Uterus (tissue), 4 donors: ENCODE results near the gene PNKD. TPM values are rescaled to one million over a fixed set of nuclear protein-coding genes. Genes with fewer than 3 reads are reported as not detected.
A peak's percentile ranks its signal among the peaks of the same experiment; 100 is the strongest.

Experiments used
- DNase-seq, 2 donors: peaks; one replicate each; pipeline ENCODE4 v3.0.0-alpha.2; 2019 to 2020
- H3K27ac ChIP-seq, 2 donors: fragments of 200-600 bp; sonication (generic); 1 replicate in 1 of 2; 2 replicates in 1 of 2; pipeline ENCODE4 v1.5.1; 2016 to 2018
- H3K27me3 ChIP-seq, 2 donors: fragments of 200-600 bp; sonication (generic); one replicate each; pipeline ENCODE4 v1.5.1; 2018 to 2019; ENCODE audit warnings: control low read depth in 1 of 2
- H3K36me3 ChIP-seq, 2 donors: fragments of 200-600 bp; sonication (generic); one replicate each; pipeline ENCODE4 v1.5.1; 2019; ENCODE audit warnings: control low read depth in 1 of 2
- H3K4me1 ChIP-seq, 2 donors: fragments of 200-600 bp; sonication (generic); one replicate each; pipeline ENCODE4 v1.5.1; 2018 to 2019; ENCODE audit warnings: control low read depth in 1 of 2
- H3K4me3 ChIP-seq, 2 donors: fragments of 200-600 bp; sonication (generic); 1 replicate in 1 of 2; 2 replicates in 1 of 2; pipeline ENCODE4 v1.5.1; 2018 to 2019; ENCODE audit warnings: mild to moderate bottlenecking in 1 of 2
- H3K9me3 ChIP-seq, 2 donors: fragments of 200-600 bp; sonication (generic); one replicate each; pipeline ENCODE4 v1.5.1; 2019; ENCODE audit warnings: control low read depth in 1 of 2
- CTCF ChIP-seq, 4 experiments: fragments of 200-600 bp in 2 of 4; fragments of 450-650 bp in 2 of 4; sonication (generic) in 2 of 4; IDR thresholded peaks; one replicate each; pipeline ENCODE4 v1.5.1; 2016 to 2019; ENCODE audit warnings: antibody characterized with exemption in 4 of 4, mild to moderate bottlenecking in 2 of 4, moderate library complexity in 1 of 4
- POLR2A ChIP-seq, 2 donors: fragments of 450-650 bp; IDR thresholded peaks; one replicate each; pipeline ENCODE4 v1.6.1; 2016; ENCODE audit warnings: antibody characterized with exemption in 2 of 2, mild to moderate bottlenecking in 1 of 2, moderate library complexity in 1 of 2
- intact Hi-C: fragments of 100-400 bp; cut with DNase I; formaldehyde crosslinking; loops from one replicate; pipeline ENCODE4 v1.15.1; 2023; ENCODE audit warnings: low total_unique reads
- microRNA-seq: library from miRNA; unstranded; fragments of <30 nt; microRNA quantifications from one replicate; pipeline ENCODE4, GENCODE V29; 2016; ENCODE audit warnings: borderline microRNAs expressed, borderline replicate concordance
- small RNA-seq: library from RNA; depleted of rRNA; stranded (forward); fragments of <200 nt; gene quantifications from one replicate; pipeline ENCODE3, GENCODE V24; 2016
- total RNA-seq, 4 donors: library from RNA; depleted of rRNA in 3 of 4; stranded (reverse); fragments of >200 nt in 3 of 4; gene quantifications; one replicate each; pipeline versions ENCODE4 v1.1.0 to v1.2.4, GENCODE V29; 2014 to 2023
- donor health status: DM: yes; HTN: yes; CAD: no.

Gene PNKD
- total RNA-seq, 4 donors from 2014 or later: 11.8 to 47.8 (median 31.7) TPM

DNA sequence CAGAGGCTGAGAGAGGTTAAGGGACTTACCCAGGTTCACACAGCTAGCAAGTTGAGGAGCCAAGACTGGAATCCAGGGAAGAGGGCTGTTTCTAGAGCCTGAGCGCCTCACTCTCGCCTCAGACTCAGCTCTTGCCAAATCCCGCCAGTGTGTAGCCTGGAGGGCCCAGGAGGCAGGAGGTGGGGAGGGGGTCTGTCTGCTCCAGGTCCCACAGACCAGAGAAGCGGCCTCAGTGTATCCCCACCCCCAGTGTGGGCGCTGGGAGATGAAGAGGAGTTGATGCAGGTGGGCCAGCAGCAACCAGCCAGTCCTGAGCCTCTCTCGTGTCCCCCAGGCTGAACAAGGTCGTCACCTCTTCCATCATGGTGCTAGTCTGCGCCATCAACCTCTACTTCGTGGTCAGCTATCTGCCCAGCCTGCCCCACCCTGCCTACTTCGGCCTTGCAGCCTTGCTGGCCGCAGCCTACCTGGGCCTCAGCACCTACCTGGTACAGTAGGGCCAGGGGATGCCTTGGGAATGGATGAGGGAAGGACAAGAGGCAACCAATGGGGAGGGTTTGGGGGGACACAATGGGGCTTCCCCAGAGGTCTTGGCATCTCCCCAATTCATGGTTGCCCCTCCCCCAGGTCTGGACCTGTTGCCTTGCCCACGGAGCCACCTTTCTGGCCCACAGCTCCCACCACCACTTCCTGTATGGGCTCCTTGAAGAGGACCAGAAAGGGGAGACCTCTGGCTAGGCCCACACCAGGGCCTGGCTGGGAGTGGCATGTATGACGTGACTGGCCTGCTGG is 124.2 kb downstream of the PNKD start:
- TF ChIP-seq CTCF (IDR thresholded peaks at IDR 0.05): no peak
- TF ChIP-seq POLR2A (IDR thresholded peaks at IDR 0.05): no peak
- no peak overlapping the region for H3K4me3 ChIP-seq
- no peaks in the 10 kb centered on the region for H3K36me3 ChIP-seq
- peak; percentile 29 to 55 for DNase-seq
- no peak overlapping the region for H3K27ac ChIP-seq
- H3K9me3 ChIP-seq: no peaks in the 10 kb centered on the region
- no peaks in the 10 kb centered on the region for H3K27me3 ChIP-seq
- intact Hi-C loops: loop anchor here (10.0 kb wide), 1 partner anchor 100 kb away; the partner anchor contains the start of gene TMBIM1
- H3K4me1 ChIP-seq: peaks cover 0 to 3% of the 10 kb centered on the region in 2 donors

DNA sequence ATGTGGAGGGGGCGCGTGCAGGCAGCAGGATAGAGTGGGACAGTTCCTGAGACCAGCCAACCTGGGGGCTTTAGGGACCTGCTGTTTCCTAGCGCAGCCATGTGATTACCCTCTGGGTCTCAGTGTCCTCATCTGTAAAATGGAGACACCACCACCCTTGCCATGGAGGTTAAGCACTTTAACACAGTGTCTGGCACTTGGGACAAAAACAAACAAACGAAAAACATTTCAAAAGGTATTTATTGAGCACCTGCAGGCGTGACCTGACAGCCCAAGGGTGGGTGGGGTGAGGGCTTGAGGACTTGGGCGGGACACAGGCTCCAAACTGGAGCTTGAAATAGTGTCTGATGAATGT is 124.7 kb downstream of the PNKD start:
- intact Hi-C loops: loop anchor here (10.0 kb wide), 1 partner anchor 100 kb away; the partner anchor contains the start of gene TMBIM1
- Histone ChIP-seq H3K27ac (no peak overlapping the region), H3K9me3 (no peaks in the 10 kb centered on the region), H3K4me3 (no peak overlapping the region), H3K27me3 (no peaks in the 10 kb centered on the region), H3K4me1 (peaks cover 0 to 3% of the 10 kb centered on the region in 2 donors), H3K36me3 (no peaks in the 10 kb centered on the region)
- TF ChIP-seq POLR2A (IDR thresholded peaks at IDR 0.05) (no peak), CTCF (IDR thresholded peaks at IDR 0.05) (no peak)
- DNase-seq: no peak

GRCh38 chr2:218395456-218395825 is 125.1 kb downstream of the PNKD start:
- peak overlapping the region; percentile 99 for H3K27ac ChIP-seq
- intact Hi-C loops: loop anchor here (10.0 kb wide), 1 partner anchor 101 kb away; the partner anchor contains the start of gene TMBIM1
- no peaks in the 10 kb centered on the region for H3K36me3 ChIP-seq
- H3K27me3 ChIP-seq: no peaks in the 10 kb centered on the region
- H3K4me1 ChIP-seq: peaks cover 0 to 3% of the 10 kb centered on the region in 2 donors
- peak in 1 of 2 donors; percentile 54 for DNase-seq
- H3K9me3 ChIP-seq: no peaks in the 10 kb centered on the region
- H3K4me3 ChIP-seq: peak overlapping the region; percentile 95
- no peak for TF ChIP-seq CTCF (IDR thresholded peaks at IDR 0.05)
- no peak for TF ChIP-seq POLR2A (IDR thresholded peaks at IDR 0.05)

GRCh38 chr2:218395826-218396687 is 125.7 kb downstream of the PNKD start:
- H3K4me1 ChIP-seq: peaks cover 0 to 5% of the 10 kb centered on the region in 2 donors
- intact Hi-C loops: loop anchor here (10.0 kb wide), 1 partner anchor 101 kb away; the partner anchor contains the start of gene TMBIM1
- H3K27me3 ChIP-seq: no peaks in the 10 kb centered on the region
- peak; percentile 95 to 97 for DNase-seq
- H3K36me3 ChIP-seq: no peaks in the 10 kb centered on the region
- TF ChIP-seq POLR2A (IDR thresholded peaks at IDR 0.05): peak in 1 of 2 donors; percentile 41
- peak; percentile 96 to 98 (median 97) for TF ChIP-seq CTCF (IDR thresholded peaks at IDR 0.05)
- H3K27ac ChIP-seq: peak overlapping the region; percentile 99
- no peaks in the 10 kb centered on the region for H3K9me3 ChIP-seq
- peak overlapping the region; percentile 95 for H3K4me3 ChIP-seq

Small RNAs within 50 kb of the gene (microRNA-seq; reads per million reads assigned to microRNA genes)
- gene MIR6513: 2.0 reads per million
- not detected for gene MIR6810

Small RNAs within 50 kb of the gene (small RNA-seq; reads per million reads assigned to genes)
- not detected for gene MIR6810

Other genes with a start within 250 kb of the PNKD start
- under 1 TPM in 1 of 4 donors, not detected in 3; 0.07 TPM for gene RUFY4, start 201.3 kb upstream of the PNKD start, total RNA-seq
- gene CXCR2, start 144.5 kb upstream of the PNKD start, total RNA-seq: under 1 TPM in 2 of 4 donors, not detected in 2; 0.07 to 0.91 TPM
- under 1 TPM in 1 of 4 donors, not detected in 3; 0.18 TPM for gene CXCR1, start 103.6 kb upstream of the PNKD start, total RNA-seq
- 100 to 1,000 TPM in 3 of 4 donors, 10 to 100 TPM in 1; 87.9 to 162 (median 159) TPM for gene ARPC2, start 53.3 kb upstream of the PNKD start, total RNA-seq
- gene GPBAR1, start 9.5 kb upstream of the PNKD start, total RNA-seq: 1 to 10 TPM in 1 of 4 donors, under 1 TPM in 2, not detected in 1; 0.29 to 1.0 (median 0.91) TPM
- gene AAMP, start 382 bp upstream of the PNKD start, total RNA-seq: 100 to 1,000 TPM in 3 of 4 donors, 10 to 100 TPM in 1; 79.6 to 160 (median 134) TPM
- gene TMBIM1, start 22.0 kb downstream of the PNKD start, total RNA-seq: 100 to 1,000 TPM; 112 to 166 (median 120) TPM
- under 1 TPM in 2 of 4 donors, not detected in 2; 0.85 to 0.97 TPM for gene CATIP, start 86.3 kb downstream of the PNKD start, total RNA-seq
- gene SLC11A1, start 111.8 kb downstream of the PNKD start, total RNA-seq: 10 to 100 TPM in 1 of 4 donors, 1 to 10 TPM in 1, under 1 TPM in 2; 0.26 to 14.0 (median 4.2) TPM
- 100 to 1,000 TPM in 2 of 4 donors, 10 to 100 TPM in 2; 48.8 to 198 (median 76.8) TPM for gene CTDSP1, start 129.3 kb downstream of the PNKD start, total RNA-seq
- under 1 TPM in 3 of 4 donors, not detected in 1; 0.28 to 0.59 (median 0.51) TPM for gene VIL1, start 148.6 kb downstream of the PNKD start, total RNA-seq